Measurements from ENCODE around the gene STS. TPM values are rescaled to one million over a fixed set of nuclear protein-coding genes. Genes with fewer than 3 reads are reported as not detected.

STS gene
- total and polyA plus RNA-seq, 2 of the 8 experiments (the other 6 are each of a cell fraction or from before 2014, with no cell fraction given): 0.67 to 1.5 TPM

- Histone ChIP-seq H3K18ac (ENCODE audit: extremely low read depth, low read length) (no peak overlapping the region), H3K56ac (replicated peaks; ENCODE audit: insufficient read length, low read depth, low read length) (no peak overlapping the region), H3K4ac (replicated peaks; ENCODE audit: insufficient read length, low read depth, low read length) (no peak overlapping the region), H3K4me3 (ENCODE audit: extremely low read depth in 1 of 4, insufficient read depth in 2 of 4, low read depth in 3 of 4, low read length in 4 of 4) (no peak overlapping the region), H3K14ac (ENCODE audit: insufficient read length) (no peak overlapping the region), H4K5ac (ENCODE audit: insufficient read length, low read depth, low read length) (no peak overlapping the region), H2AK5ac (ENCODE audit: low read depth, low read length) (no peak overlapping the region), H4K91ac (replicated peaks; ENCODE audit: insufficient read length, low read length) (no peak overlapping the region), H3K36me3 (ENCODE audit: control insufficient read depth in 2 of 4, insufficient read depth in 4 of 4, low read length in 3 of 4) (0 out of 8 replicates have a peak, but pooled peaks cover 0 to 3% (median 0%) of the 10 kb centered on the region in 4 experiments), H3K27ac (ENCODE audit: low read depth, low read length) (no peak overlapping the region), H3K79me2 (ENCODE audit: control insufficient read depth in 1 of 2, insufficient read depth in 2 of 2, low read length in 2 of 2) (no peaks in the 10 kb centered on the region), H2BK15ac (ENCODE audit: low read length) (no peak overlapping the region), H3K27me3 (replicated peaks in 1 of 4; ENCODE audit: control insufficient read depth in 3 of 4, extremely low read depth in 1 of 4, insufficient read depth in 3 of 4, low read length in 3 of 4) (no peaks in the 10 kb centered on the region), H3K9me3 (ENCODE audit: insufficient read depth in 2 of 2, low read depth in 1 of 2, low read length in 1 of 2) (no peaks in the 10 kb centered on the region), H2BK120ac (replicated peaks; ENCODE audit: low read depth, low read length) (no peak overlapping the region), H4K20me1 (replicated peaks in 1 of 2; ENCODE audit: control insufficient read depth in 1 of 2, insufficient read depth in 2 of 2, low read length in 2 of 2) (no peaks in the 10 kb centered on the region), H4K8ac (ENCODE audit: extremely low read depth, insufficient read depth, low read length) (no peak overlapping the region), H2BK20ac (ENCODE audit: low read length) (no peak overlapping the region), H3K4me1 (replicated peaks in 1 of 4; ENCODE audit: control insufficient read depth in 3 of 4, insufficient read depth in 4 of 4, low read length in 3 of 4) (peaks cover 0 to 8% (median 3%) of the 10 kb centered on the region in 4 experiments; a peak in 2 of 7 replicates), H3K79me1 (ENCODE audit: low read depth, low read length) (no peaks in the 10 kb centered on the region), H3K9ac (replicated peaks in 1 of 4; ENCODE audit: extremely low read depth in 1 of 4, low read depth in 3 of 4, low read length in 3 of 4) (no peak overlapping the region), H3K23me2 (ENCODE audit: low read depth, low read length) (no peaks in the 10 kb centered on the region), H3K23ac (ENCODE audit: insufficient read length) (no peak overlapping the region), H2BK12ac (ENCODE audit: low read depth, low read length) (no peak overlapping the region), H2BK5ac (ENCODE audit: low read depth, low read length) (no peak overlapping the region), H2AFZ (ENCODE audit: low read length) (no peak overlapping the region), H3K4me2 (ENCODE audit: insufficient read depth in 1 of 2, low read depth in 2 of 2, low read length in 2 of 2) (no peak overlapping the region; a peak in 1 of 4 replicates)
- CTCF ChIA-PET (ENCODE audit: partially characterized antibody): interaction anchor here (0.9 to 1.5 kb wide), 2 partner anchors 10 to 234 kb away, joined by 3 to 4 read pairs; no protein-coding TSS in a partner anchor
- TF ChIP-seq TCF12 (IDR thresholded peaks at IDR 0.05; ENCODE audit: low read depth, low read length) (no peak), SIRT6 (IDR thresholded peaks at IDR 0.05; ENCODE audit: low read length) (no peak), MAFK (IDR thresholded peaks at IDR 0.05; ENCODE audit: low read depth, low read length) (no peak), CBX5 (IDR thresholded peaks at IDR 0.05; ENCODE audit: low read depth, low read length) (no peak), SAP30 (IDR thresholded peaks at IDR 0.05; ENCODE audit: insufficient read depth, insufficient replicate concordance, low read length) (no peak), PHF8 (conservative IDR thresholded peaks at IDR 0.05; ENCODE audit: low read depth, low read length) (no peak), USF2 (IDR thresholded peaks at IDR 0.05; ENCODE audit: low read length) (no peak), BCL11A (IDR thresholded peaks at IDR 0.05; ENCODE audit: low read depth in 2 of 2, low read length in 2 of 2) (no peak), CHD1 (IDR thresholded peaks at IDR 0.05; ENCODE audit: low read depth, low read length) (no peak), SUZ12 (IDR thresholded peaks at IDR 0.05; ENCODE audit: low read length) (no peak), JUND (IDR thresholded peaks at IDR 0.05; ENCODE audit: low read length) (no peak), CREB1 (IDR thresholded peaks at IDR 0.05) (no peak)
- 24% methylated on average over 3 of the region's 7 CpGs; no CpG with 5 or more reads in 1 of the 2 experiments for WGBS, 2 experiments (ENCODE audit: extremely low coverage in 1 of 2, insufficient coverage in 1 of 2, insufficient read length in 1 of 2, insufficient replicate concordance in 2 of 2, low coverage in 1 of 2, low lambda C conversion rate in 2 of 2, missing lambda C conversion rate in 1 of 2)
- DNase-seq (ENCODE audit: low read depth in 1 of 2, low spot score in 2 of 2): no peak
- POLR2A ChIA-PET (ENCODE audit: partially characterized antibody): no interaction called here
- FAIRE-seq: peak; percentile 87
Observed at GRCh38 chrX:7100022-7100421, 47.5 kb upstream of the STS start.
